ENCODE measurements around the gene NOP10.
"Not testable (repeated sequence)": the region's sequence is repeated elsewhere in the genome, so short reads cannot be mapped to it uniquely, and the experiment has no call there.

DNA sequence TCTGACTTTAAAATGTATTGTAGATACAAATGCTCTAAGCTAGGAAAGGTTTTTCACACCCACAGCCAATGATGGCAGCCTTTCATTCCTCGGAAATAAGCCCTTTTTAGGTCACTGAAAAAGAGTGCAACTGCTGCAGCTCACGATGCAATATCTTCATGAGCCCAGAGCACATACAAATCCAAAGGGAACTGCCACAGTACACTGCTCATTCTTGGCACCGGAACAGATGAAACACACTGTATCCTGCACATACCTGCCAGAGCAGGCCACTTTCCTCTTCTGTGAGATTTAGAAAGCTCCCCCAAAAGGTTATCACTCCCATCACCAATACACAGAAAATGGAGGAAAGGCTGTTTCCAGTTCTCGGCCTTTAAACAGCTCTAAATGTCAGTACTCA, 37.6 kb upstream of the NOP10 start:
- not testable (repeated sequence) for TF ChIP-seq HDAC2 (CRISPR knock-in tag; IDR thresholded peaks at IDR 0.05); ASH2L (IDR thresholded peaks at IDR 0.05; ENCODE audit: insufficient read length, low read depth, low read length); NFIC (IDR thresholded peaks at IDR 0.05; ENCODE audit: low read length); NCOA5 (CRISPR knock-in tag; IDR thresholded peaks at IDR 0.05); TCF7L2 (IDR thresholded peaks at IDR 0.05; ENCODE audit: low read depth, low read length)
